NB4 (cell line): ENCODE data around the gene CTSO.

Experiments used
- MYC ChIP-seq: IDR thresholded peaks from 2 replicates; pipeline ENCODE4 v1.6.1; 2011; ENCODE audit warnings: low read depth, low read length
- POLR2A ChIP-seq: IDR thresholded peaks from 2 replicates; pipeline ENCODE4 v1.6.1; 2011; ENCODE audit warnings: mild to moderate bottlenecking; ENCODE audit not compliant: insufficient read length; ENCODE audit errors: extremely low read depth
- TF ChIP-seq, protein P1 (sequence below): IDR thresholded peaks from one replicate; pipeline ENCODE4 v1.5.1; 2012; ENCODE audit warnings: low read depth, low read length

DNA sequence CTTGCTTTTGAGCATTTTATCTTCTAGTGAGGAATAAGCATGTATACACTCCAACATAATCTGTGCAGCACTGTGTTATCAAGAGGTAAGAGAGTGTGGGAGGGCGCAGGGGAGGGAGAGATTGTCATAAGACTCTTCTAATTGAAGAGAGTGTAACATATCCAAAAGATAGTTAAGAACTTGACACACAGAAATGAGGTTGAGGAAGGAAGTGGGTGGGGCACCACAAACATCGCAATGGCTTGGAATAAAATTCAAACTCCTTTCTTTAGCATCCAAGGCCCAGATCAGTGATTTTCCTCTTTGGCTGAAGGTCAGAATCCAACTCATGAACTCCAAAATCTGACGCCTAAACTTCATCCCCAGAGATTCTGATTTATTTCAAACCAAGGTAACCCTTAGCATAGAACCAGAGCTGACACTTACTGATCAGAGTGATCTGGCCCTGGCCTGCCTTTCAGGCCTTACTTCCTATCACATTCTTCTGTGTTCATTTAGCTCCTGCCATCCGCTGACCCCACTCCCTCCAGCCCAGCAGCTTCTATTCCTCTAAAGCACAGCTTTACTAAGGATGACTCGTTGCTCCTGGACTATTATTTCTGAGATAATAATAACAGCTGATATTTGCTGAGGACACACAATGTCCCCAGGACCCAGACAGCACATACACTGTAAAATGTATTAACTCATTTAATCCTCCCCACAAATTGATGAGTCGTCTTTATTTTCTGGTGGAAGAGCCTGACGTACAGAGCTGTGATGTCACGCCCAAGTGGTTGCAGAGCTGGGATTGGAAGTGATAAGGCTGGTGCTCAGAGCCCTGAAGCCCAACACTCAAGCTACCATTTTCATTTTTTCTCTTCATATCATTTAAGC, 10.6 kb upstream of the CTSO start:
- TF ChIP-seq, protein P1, sequence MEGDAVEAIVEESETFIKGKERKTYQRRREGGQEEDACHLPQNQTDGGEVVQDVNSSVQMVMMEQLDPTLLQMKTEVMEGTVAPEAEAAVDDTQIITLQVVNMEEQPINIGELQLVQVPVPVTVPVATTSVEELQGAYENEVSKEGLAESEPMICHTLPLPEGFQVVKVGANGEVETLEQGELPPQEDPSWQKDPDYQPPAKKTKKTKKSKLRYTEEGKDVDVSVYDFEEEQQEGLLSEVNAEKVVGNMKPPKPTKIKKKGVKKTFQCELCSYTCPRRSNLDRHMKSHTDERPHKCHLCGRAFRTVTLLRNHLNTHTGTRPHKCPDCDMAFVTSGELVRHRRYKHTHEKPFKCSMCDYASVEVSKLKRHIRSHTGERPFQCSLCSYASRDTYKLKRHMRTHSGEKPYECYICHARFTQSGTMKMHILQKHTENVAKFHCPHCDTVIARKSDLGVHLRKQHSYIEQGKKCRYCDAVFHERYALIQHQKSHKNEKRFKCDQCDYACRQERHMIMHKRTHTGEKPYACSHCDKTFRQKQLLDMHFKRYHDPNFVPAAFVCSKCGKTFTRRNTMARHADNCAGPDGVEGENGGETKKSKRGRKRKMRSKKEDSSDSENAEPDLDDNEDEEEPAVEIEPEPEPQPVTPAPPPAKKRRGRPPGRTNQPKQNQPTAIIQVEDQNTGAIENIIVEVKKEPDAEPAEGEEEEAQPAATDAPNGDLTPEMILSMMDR: no peak
- TF ChIP-seq POLR2A (no peak), MYC (no peak)
